ENCODE data around the gene MARCHF5.
"Not testable (repeated sequence)": the region's sequence is repeated elsewhere in the genome, so short reads cannot be mapped to it uniquely, and the experiment has no call there.

Gene MARCHF5

GRCh38 chr10:92387289-92387940, 96.4 kb downstream of the MARCHF5 start:
- peak in 1 of 3 donors; percentile 16 for DNase-seq (ENCODE audit: low read depth in 3 of 3)

- not testable (repeated sequence) for DNase-seq (ENCODE audit: low read depth in 3 of 3)
Observed at GRCh38 chr10:92393173-92393572, 102.2 kb downstream of the MARCHF5 start.

- DNase-seq (ENCODE audit: low read depth in 3 of 3), result no peak
Observed at GRCh38 chr10:92395271-92395670, 104.3 kb downstream of the MARCHF5 start.

GRCh38 chr10:92402234-92402633, 111.3 kb downstream of the MARCHF5 start:
- not testable (repeated sequence) for DNase-seq (ENCODE audit: low read depth in 3 of 3)
